Measurements from ENCODE around the gene TSKS.
"Not testable (repeated sequence)": the region's sequence is repeated elsewhere in the genome, so short reads cannot be mapped to it uniquely, and the experiment has no call there.

TSKS gene

GRCh38 chr19:49730166-49730565, 32.9 kb downstream of the TSKS start:
- Histone ChIP-seq H3K27ac (ENCODE audit: low read length) (no peak overlapping the region), H3K36me3 (replicated peaks; ENCODE audit: insufficient read depth, low read length) (no peaks in the 10 kb centered on the region), H3K4me2 (ENCODE audit: low read depth, low read length) (no peak overlapping the region), H3K9me2 (replicated peaks; ENCODE audit: insufficient read depth, low read length) (no peaks in the 10 kb centered on the region), H3K79me2 (ENCODE audit: low read length) (no peaks in the 10 kb centered on the region), H3K4me3 (ENCODE audit: low read length) (no peak overlapping the region), H3F3A (ENCODE audit: insufficient read depth, low read length) (no peaks in the 10 kb centered on the region), H3K9me3 (replicated peaks; ENCODE audit: insufficient read depth, low read length) (no peaks in the 10 kb centered on the region), H2AFZ (ENCODE audit: low read length) (no peak overlapping the region), H3K27me3 (replicated peaks; ENCODE audit: insufficient read depth, low read length) (peaks cover 72% of the 10 kb centered on the region), H3K4me1 (ENCODE audit: low read length) (no peaks in the 10 kb centered on the region), H4K20me1 (ENCODE audit: insufficient read depth, low read length) (no peaks in the 10 kb centered on the region), H3K9ac (ENCODE audit: low read length) (no peak overlapping the region)
- no peak for DNase-seq
- no peak for TF ChIP-seq EZH2phosphoT487 (IDR thresholded peaks at IDR 0.05; ENCODE audit: low read length)
- TF ChIP-seq EZH2 (optimal IDR thresholded peaks at IDR 0.05; ENCODE audit: low read depth, low read length) = no peak
- TF ChIP-seq, protein P1, sequence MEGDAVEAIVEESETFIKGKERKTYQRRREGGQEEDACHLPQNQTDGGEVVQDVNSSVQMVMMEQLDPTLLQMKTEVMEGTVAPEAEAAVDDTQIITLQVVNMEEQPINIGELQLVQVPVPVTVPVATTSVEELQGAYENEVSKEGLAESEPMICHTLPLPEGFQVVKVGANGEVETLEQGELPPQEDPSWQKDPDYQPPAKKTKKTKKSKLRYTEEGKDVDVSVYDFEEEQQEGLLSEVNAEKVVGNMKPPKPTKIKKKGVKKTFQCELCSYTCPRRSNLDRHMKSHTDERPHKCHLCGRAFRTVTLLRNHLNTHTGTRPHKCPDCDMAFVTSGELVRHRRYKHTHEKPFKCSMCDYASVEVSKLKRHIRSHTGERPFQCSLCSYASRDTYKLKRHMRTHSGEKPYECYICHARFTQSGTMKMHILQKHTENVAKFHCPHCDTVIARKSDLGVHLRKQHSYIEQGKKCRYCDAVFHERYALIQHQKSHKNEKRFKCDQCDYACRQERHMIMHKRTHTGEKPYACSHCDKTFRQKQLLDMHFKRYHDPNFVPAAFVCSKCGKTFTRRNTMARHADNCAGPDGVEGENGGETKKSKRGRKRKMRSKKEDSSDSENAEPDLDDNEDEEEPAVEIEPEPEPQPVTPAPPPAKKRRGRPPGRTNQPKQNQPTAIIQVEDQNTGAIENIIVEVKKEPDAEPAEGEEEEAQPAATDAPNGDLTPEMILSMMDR (IDR thresholded peaks at IDR 0.05; ENCODE audit: low read length) = no peak

DNA sequence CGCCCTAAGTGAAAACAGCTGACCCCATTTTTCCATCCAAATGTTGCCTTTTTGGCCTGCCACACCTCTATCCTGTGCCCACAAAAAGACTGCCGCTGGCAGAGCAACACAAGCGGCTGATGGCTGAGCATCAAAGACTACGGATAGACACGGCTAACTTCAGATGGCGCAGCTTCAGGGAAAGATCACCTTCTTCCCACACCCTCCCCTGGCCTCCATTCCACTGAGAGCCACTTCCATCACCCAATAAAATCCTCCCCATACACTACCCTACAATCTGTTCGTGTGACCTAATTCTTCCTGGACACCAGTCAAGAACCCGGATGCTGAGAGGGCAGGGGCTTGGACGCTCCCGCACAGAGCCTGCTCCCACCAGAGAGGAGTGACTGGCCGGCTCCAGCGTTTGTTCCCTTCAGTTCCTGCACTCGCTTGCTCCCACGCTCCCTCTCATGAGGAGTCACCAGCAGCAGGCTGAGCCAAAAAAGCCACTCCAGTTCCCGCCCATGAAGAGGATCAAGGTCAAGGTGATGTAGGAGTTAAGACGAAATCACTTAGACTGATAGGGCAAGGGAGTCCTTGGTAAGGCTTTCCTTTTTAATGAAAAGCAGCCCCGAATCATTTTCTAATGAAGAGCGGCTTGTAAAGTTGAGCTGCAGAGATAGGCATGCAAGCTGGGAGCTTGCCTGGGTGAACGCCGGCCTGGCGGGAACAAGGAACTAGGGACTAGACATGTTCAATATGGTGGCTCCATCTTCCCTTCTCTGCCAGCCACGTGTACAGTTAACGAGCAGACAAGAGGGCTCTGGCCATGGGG, 35.7 kb downstream of the TSKS start:
- H3K4me3 ChIP-seq (ENCODE audit: low read length) = no peak overlapping the region
- H3K79me2 ChIP-seq (ENCODE audit: low read length) = no peaks in the 10 kb centered on the region
- H2AFZ ChIP-seq (ENCODE audit: low read length) = no peak overlapping the region
- no peaks in the 10 kb centered on the region for H3K36me3 ChIP-seq (replicated peaks; ENCODE audit: insufficient read depth, low read length)
- no peaks in the 10 kb centered on the region for H3K9me2 ChIP-seq (replicated peaks; ENCODE audit: insufficient read depth, low read length)
- H3K4me2 ChIP-seq (ENCODE audit: low read depth, low read length) = no peak overlapping the region
- no peak overlapping the region for H3K27ac ChIP-seq (ENCODE audit: low read length)
- H3K27me3 ChIP-seq (replicated peaks; ENCODE audit: insufficient read depth, low read length) = peaks cover 67% of the 10 kb centered on the region
- TF ChIP-seq, protein P1 (IDR thresholded peaks at IDR 0.05; ENCODE audit: low read length) = no peak
- TF ChIP-seq EZH2phosphoT487 (IDR thresholded peaks at IDR 0.05; ENCODE audit: low read length) (no peak), EZH2 (optimal IDR thresholded peaks at IDR 0.05; ENCODE audit: low read depth, low read length) (no peak)
- no peak for DNase-seq
- no peaks in the 10 kb centered on the region for H3K9me3 ChIP-seq (replicated peaks; ENCODE audit: insufficient read depth, low read length)
- H4K20me1 ChIP-seq (ENCODE audit: insufficient read depth, low read length) = no peaks in the 10 kb centered on the region
- H3K4me1 ChIP-seq (ENCODE audit: low read length) = no peaks in the 10 kb centered on the region
- no peaks in the 10 kb centered on the region for H3F3A ChIP-seq (ENCODE audit: insufficient read depth, low read length)
- H3K9ac ChIP-seq (ENCODE audit: low read length) = no peak overlapping the region

- H3K4me1 ChIP-seq (ENCODE audit: low read length); H3K9ac ChIP-seq (ENCODE audit: low read length); H4K20me1 ChIP-seq (ENCODE audit: insufficient read depth, low read length); H3K36me3 ChIP-seq (replicated peaks; ENCODE audit: insufficient read depth, low read length); DNase-seq; H3K79me2 ChIP-seq (ENCODE audit: low read length); H3K4me3 ChIP-seq (ENCODE audit: low read length); H3K9me2 ChIP-seq (replicated peaks; ENCODE audit: insufficient read depth, low read length); H3K27ac ChIP-seq (ENCODE audit: low read length); H2AFZ ChIP-seq (ENCODE audit: low read length); H3K9me3 ChIP-seq (replicated peaks; ENCODE audit: insufficient read depth, low read length); H3F3A ChIP-seq (ENCODE audit: insufficient read depth, low read length); H3K4me2 ChIP-seq (ENCODE audit: low read depth, low read length): not testable (repeated sequence)
- H3K27me3 ChIP-seq (replicated peaks; ENCODE audit: insufficient read depth, low read length) = peaks cover 31% of the 10 kb centered on the region
Observed at GRCh38 chr19:49719420-49719819, 43.7 kb downstream of the TSKS start.

GRCh38 chr19:49718991-49719390, 44.1 kb downstream of the TSKS start:
- H3K27ac ChIP-seq (ENCODE audit: low read length) = no peak overlapping the region
- no peaks in the 10 kb centered on the region for H4K20me1 ChIP-seq (ENCODE audit: insufficient read depth, low read length)
- no peak for DNase-seq
- no peaks in the 10 kb centered on the region for H3K9me2 ChIP-seq (replicated peaks; ENCODE audit: insufficient read depth, low read length)
- H3F3A ChIP-seq (ENCODE audit: insufficient read depth, low read length) = no peaks in the 10 kb centered on the region
- H3K4me2 ChIP-seq (ENCODE audit: low read depth, low read length) = no peak overlapping the region
- H3K9me3 ChIP-seq (replicated peaks; ENCODE audit: insufficient read depth, low read length) = no peaks in the 10 kb centered on the region
- H3K4me1 ChIP-seq (ENCODE audit: low read length) = no peaks in the 10 kb centered on the region
- H3K9ac ChIP-seq (ENCODE audit: low read length) = no peak overlapping the region
- no peaks in the 10 kb centered on the region for H3K36me3 ChIP-seq (replicated peaks; ENCODE audit: insufficient read depth, low read length)
- no peak overlapping the region for H2AFZ ChIP-seq (ENCODE audit: low read length)
- peaks cover 27% of the 10 kb centered on the region for H3K27me3 ChIP-seq (replicated peaks; ENCODE audit: insufficient read depth, low read length)
- TF ChIP-seq EZH2 (optimal IDR thresholded peaks at IDR 0.05; ENCODE audit: low read depth, low read length) = no peak
- no peak for TF ChIP-seq EZH2phosphoT487 (IDR thresholded peaks at IDR 0.05; ENCODE audit: low read length)
- TF ChIP-seq, protein P1 (IDR thresholded peaks at IDR 0.05; ENCODE audit: low read length) = no peak
- H3K4me3 ChIP-seq (ENCODE audit: low read length) = no peak overlapping the region
- H3K79me2 ChIP-seq (ENCODE audit: low read length) = no peaks in the 10 kb centered on the region
